Endodermal cell (in vitro differentiated cells): ENCODE results near the gene FOXC2. TPM values are rescaled to one million over a fixed set of nuclear protein-coding genes. Genes with fewer than 3 reads are reported as not detected.

Experiments
- DNase-seq: peaks from one replicate; pipeline ENCODE4 v3.0.0-alpha.2; 2017
- H3K27ac ChIP-seq: 2 replicates; pipeline ENCODE4 v1.5.1; 2013; ENCODE audit warnings: mild to moderate bottlenecking, low read depth, low read length, moderate library complexity
- H3K27me3 ChIP-seq: 2 replicates; pipeline ENCODE4 v1.6.1; 2013; ENCODE audit warnings: mild to moderate bottlenecking, low read length, moderate library complexity; ENCODE audit not compliant: insufficient read depth, control insufficient read depth, poor library complexity, severe bottlenecking
- H3K36me3 ChIP-seq: 2 replicates; pipeline ENCODE4 v1.7.0; 2013; ENCODE audit warnings: mild to moderate bottlenecking, low read length, moderate library complexity; ENCODE audit not compliant: control insufficient read depth, insufficient read depth
- H3K4me1 ChIP-seq: one replicate; pipeline ENCODE4 v1.7.0; 2013; ENCODE audit warnings: low read length; ENCODE audit not compliant: control insufficient read depth, insufficient read depth
- H3K4me3 ChIP-seq: 2 replicates; pipeline ENCODE4 v1.5.1; 2013; ENCODE audit warnings: mild to moderate bottlenecking, low read length, moderate library complexity
- H3K9ac ChIP-seq: 2 replicates; pipeline ENCODE4 v1.6.1; 2013; ENCODE audit warnings: mild to moderate bottlenecking, low read length, moderate library complexity; ENCODE audit not compliant: poor library complexity, severe bottlenecking; ENCODE audit errors: extremely low read depth
- H3K9me3 ChIP-seq: 2 replicates; pipeline ENCODE4 v1.6.1; 2013; ENCODE audit warnings: mild to moderate bottlenecking, low read length, moderate library complexity; ENCODE audit not compliant: control insufficient read depth
- H3K27ac Mint-ChIP-seq: 2 replicates; pipeline ENCODE4 v1.8.0; 2020; ENCODE audit warnings: mixed read lengths
- H3K27me3 Mint-ChIP-seq: 2 replicates; pipeline ENCODE4 v1.8.0; 2021; ENCODE audit warnings: mild to moderate bottlenecking, mixed read lengths; ENCODE audit not compliant: insufficient read depth
- H3K36me3 Mint-ChIP-seq: 2 replicates; pipeline ENCODE4 v1.8.0; 2020; ENCODE audit warnings: low read depth, mixed read lengths
- H3K4me1 Mint-ChIP-seq: 2 replicates; pipeline ENCODE4 v1.8.0; 2020; ENCODE audit warnings: mixed read lengths
- H3K4me3 Mint-ChIP-seq: 2 replicates; pipeline ENCODE4 v1.8.0; 2020; ENCODE audit warnings: mild to moderate bottlenecking, moderate library complexity, mixed read lengths
- H3K9me3 Mint-ChIP-seq: 2 replicates; pipeline ENCODE4 v1.8.0; 2020; ENCODE audit warnings: mild to moderate bottlenecking, mixed read lengths
- CTCF ChIP-seq: fragments of 200-600 bp; sonication (generic); conservative IDR thresholded peaks from 2 replicates; pipeline ENCODE4 v1.5.0; 2021; ENCODE audit warnings: antibody characterized with exemption, mild to moderate bottlenecking
- WGBS, 2 experiments: methylation state at CpG; one replicate each; pipeline versions ENCODE4 v1.1.5 to v1.1.7; 2013; ENCODE audit warnings: missing lambda C conversion rate in 2 of 2, mixed read lengths in 1 of 2; ENCODE audit not compliant: insufficient coverage in 1 of 2, insufficient read length in 1 of 2; 5-methylcytosine and 5-hydroxymethylcytosine counted together
- total RNA-seq, 2 donors: library from RNA; stranded (reverse); fragmentation: NEBNext Ultra II Directional in 1 of 2; extraction: Animal tissue kit (Norgen Biotek cat#: 25700) in 1 of 2; gene quantifications; 2 replicates in 1 of 2; 3 replicates in 1 of 2; pipeline ENCODE4 v1.2.1, GENCODE V29; 2021

Gene FOXC2
- total RNA-seq, 2 donors from 2014 or later, result 0.20 TPM; not detected in 1

GRCh38 chr16:86576591-86577313, 10.1 kb downstream of the FOXC2 start:
- WGBS, 2 experiments, result 3 to 7% methylated on average over 19 to 33 of the region's 33 CpGs
- peak; percentile 69 for DNase-seq
- Histone ChIP-seq H3K9me3 (no peaks in the 10 kb centered on the region), H3K36me3 (no peaks in the 10 kb centered on the region), H3K27me3 (peaks cover 99% of the 10 kb centered on the region), H3K4me3 (peak overlapping the region; percentile 84), H3K9ac (no peak overlapping the region), H3K4me1 (peaks cover 7% of the 10 kb centered on the region), H3K27ac (no peak overlapping the region)
- TF ChIP-seq CTCF, result no peak
- Mint-ChIP-seq H3K36me3 (no peaks in the 10 kb centered on the region), H3K27me3 (peaks cover 98% of the 10 kb centered on the region), H3K4me3 (peak overlapping the region; percentile 67), H3K9me3 (no peaks in the 10 kb centered on the region), H3K4me1 (peaks cover 24% of the 10 kb centered on the region), H3K27ac (no peak overlapping the region)

- Histone ChIP-seq H3K4me3 (no peak overlapping the region), H3K9me3 (no peaks in the 10 kb centered on the region), H3K36me3 (no peaks in the 10 kb centered on the region), H3K27ac (no peak overlapping the region), H3K27me3 (peaks cover 99% of the 10 kb centered on the region), H3K4me1 (peaks cover 7% of the 10 kb centered on the region), H3K9ac (no peak overlapping the region)
- 29 to 36% methylated on average over 6 to 12 of the region's 12 CpGs for WGBS, 2 experiments
- no peak overlapping the region for H3K27ac Mint-ChIP-seq
- peaks cover 96% of the 10 kb centered on the region for H3K27me3 Mint-ChIP-seq
- H3K4me1 Mint-ChIP-seq, result peaks cover 24% of the 10 kb centered on the region
- peak overlapping the region; percentile 67 for H3K4me3 Mint-ChIP-seq
- H3K36me3 Mint-ChIP-seq, result no peaks in the 10 kb centered on the region
- peak; percentile 68 for DNase-seq
- no peak for TF ChIP-seq CTCF
- H3K9me3 Mint-ChIP-seq, result no peaks in the 10 kb centered on the region
Observed at GRCh38 chr16:86577314-86577971, 10.8 kb downstream of the FOXC2 start.

GRCh38 chr16:86578061-86578599, 11.5 kb downstream of the FOXC2 start, which contains the start of gene FOXL1:
TSS of gene FOXL1 (plus strand) at chr16:86578549. CDS start at chr16:86578724, 175 bp downstream.
- Histone ChIP-seq H3K9me3 (no peaks in the 10 kb centered on the region), H3K9ac (no peak within 1 kb of the TSS), H3K36me3 (no peaks in the 10 kb centered on the region), H3K27ac (no peak within 1 kb of the TSS), H3K4me1 (peaks cover 7% of the 10 kb centered on the region), H3K27me3 (peaks cover 99% of the 10 kb centered on the region), H3K4me3 (peak within 1 kb of the TSS; percentile 66)
- Mint-ChIP-seq H3K27me3 (peaks cover 93% of the 10 kb centered on the region), H3K9me3 (no peaks in the 10 kb centered on the region), H3K27ac (no peak within 1 kb of the TSS), H3K4me3 (peak within 1 kb of the TSS; percentile 67), H3K4me1 (peaks cover 20% of the 10 kb centered on the region), H3K36me3 (no peaks in the 10 kb centered on the region)
- 20 to 30% methylated on average over 7 to 13 of the region's 13 CpGs for WGBS, 2 experiments
- DNase-seq, result no peak
- TF ChIP-seq CTCF, result no peak
